HUDEP-2 (cell line): ENCODE measurements around the gene SEMA5B.
A peak's percentile ranks its signal among the peaks of the same experiment; 100 is the strongest.

Source experiments
- DNase-seq, 76 experiments: peaks; one replicate each; lab custom pipeline; 2025; ENCODE audit not compliant: unreplicated experiment in 76 of 76; lab: John Stamatoyannopoulos, UW

SEMA5B gene

DNA sequence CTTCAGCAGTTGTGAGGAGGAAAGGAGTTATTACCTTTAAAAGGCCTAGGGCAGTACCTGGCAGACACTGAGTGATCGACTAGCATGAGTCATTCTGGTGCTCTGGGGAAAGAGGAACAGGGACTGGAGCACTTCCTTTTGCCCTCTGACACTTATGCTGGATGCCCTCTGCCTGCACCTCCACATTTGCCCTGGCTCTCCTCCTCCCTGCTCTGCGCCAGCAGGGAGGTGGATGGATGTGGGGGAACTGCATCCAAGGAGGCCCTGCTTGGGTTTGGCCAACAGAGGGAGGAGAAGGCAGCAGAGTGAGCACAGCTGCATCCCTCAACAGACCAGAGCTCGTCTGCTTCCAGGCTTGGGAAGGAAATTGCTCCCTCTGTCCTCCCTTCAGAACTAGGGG lies 75.0 kb downstream of the SEMA5B start:
- no peak for DNase-seq

GRCh38 chr3:122948408-122948807 lies 79.2 kb downstream of the SEMA5B start:
- DNase-seq: no peak

- no peak for DNase-seq
These were observed 79.8 kb downstream of the SEMA5B start for GRCh38 chr3:122947738-122948137.

GRCh38 chr3:122947196-122947595 lies 80.4 kb downstream of the SEMA5B start:
- DNase-seq: no peak

- DNase-seq: no peak
These were observed 81.4 kb downstream of the SEMA5B start for GRCh38 chr3:122946185-122946584.

GRCh38 chr3:122945230-122945629 lies 82.3 kb downstream of the SEMA5B start:
- DNase-seq: no peak

DNA sequence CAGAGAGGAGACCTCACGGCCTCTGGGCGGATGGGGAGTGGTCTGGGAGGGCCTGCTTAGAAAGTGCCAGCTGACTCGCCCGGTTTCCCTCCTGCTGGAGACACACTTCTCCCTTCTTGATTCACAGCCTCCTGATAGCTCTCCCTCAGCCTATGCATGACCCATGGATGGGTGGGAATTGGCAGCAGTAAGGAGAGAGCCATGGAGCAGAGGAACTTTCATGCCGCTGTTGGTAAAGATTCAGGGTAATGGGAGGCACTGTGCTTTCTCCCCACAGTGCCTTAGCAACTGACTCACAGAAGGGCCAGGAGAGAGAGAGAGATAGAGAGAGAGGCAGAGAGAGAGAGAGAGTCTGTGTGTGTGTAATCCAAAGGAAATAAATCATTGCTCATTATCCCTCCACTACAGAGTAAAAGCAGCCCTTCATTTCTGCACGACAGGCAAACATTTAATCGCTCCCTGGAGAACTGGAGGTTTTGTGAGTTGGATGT lies 82.8 kb downstream of the SEMA5B start:
- no peak for DNase-seq

GRCh38 chr3:122943828-122944190 lies 83.8 kb downstream of the SEMA5B start:
- DNase-seq: no peak

GRCh38 chr3:122942937-122943827 lies 84.4 kb downstream of the SEMA5B start:
- DNase-seq: peak in 39 of 76 experiments; percentile 3 to 52 (median 26)

GRCh38 chr3:122942239-122942638 lies 85.3 kb downstream of the SEMA5B start:
- DNase-seq: no peak

DNA sequence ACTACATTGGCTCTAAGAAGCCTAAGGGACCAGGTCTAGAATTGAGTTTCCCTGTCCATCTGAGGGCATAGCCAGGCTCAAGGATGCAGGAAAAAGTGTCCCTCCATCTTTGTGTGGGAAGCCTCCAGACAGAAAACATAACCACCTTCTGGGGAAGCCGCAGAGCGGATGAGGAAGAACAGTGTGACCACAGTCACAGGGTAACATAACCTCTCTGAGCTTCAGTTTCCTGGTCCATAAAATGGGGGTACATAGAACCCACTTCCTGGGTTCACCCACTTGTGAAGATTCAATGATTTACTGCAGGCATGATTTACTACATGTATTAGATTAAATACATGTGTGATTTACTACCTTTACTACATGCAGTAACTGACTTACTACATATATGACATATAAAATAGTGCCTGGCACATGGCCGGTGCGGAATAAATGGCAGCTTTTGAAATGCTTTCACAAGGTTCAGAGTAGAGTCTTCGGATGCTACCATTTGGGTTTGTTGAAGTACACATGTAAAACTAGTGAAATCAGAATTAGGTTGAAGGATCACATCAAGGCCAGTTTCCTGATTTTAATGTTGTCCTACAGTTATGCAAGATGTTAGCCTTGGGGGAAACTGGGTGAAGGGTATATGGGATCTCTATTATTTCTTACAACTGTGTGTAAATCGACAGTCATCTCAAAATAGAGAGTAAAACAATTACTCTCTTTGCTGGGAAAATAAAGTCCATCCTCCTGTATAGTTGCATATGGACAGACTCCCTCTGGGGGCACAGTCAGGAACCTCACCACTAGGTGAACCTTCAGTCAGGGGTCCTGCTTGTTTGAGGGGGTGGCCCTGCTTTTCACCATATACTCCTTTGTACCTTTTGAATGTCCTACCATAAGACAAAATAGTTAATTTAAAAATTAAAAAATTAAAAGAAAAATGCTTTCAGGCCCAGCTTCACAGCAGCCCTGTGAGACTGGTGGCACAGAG lies 86.0 kb downstream of the SEMA5B start:
- no peak for DNase-seq

DNA sequence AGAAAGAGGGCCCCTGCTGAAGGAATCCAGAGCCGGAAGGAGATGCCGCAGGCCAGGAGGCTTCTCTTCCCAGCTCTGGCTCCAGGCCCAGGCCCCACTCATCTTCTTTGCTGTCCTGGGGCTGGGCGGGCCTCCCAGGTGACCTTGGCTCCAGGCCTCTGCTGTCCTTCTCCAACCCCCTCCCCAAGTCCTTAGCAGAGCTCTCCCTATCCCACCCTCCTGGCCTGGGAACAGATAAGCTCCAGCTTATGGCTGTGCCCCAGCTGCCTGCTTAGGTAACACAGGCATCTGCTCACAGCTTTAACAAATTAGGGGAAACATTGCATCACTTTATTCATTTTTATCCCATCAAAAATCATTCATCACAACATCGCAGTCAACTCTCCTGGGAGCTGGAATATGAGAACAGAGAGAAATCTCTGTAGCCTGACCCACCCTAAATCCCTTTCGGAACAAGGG lies 86.9 kb downstream of the SEMA5B start:
- no peak for DNase-seq

- DNase-seq: peak in 1 of 76 experiments; percentile 7
These were observed 88.7 kb downstream of the SEMA5B start for GRCh38 chr3:122938783-122939425.

- no peak for DNase-seq
These were observed 89.8 kb downstream of the SEMA5B start for GRCh38 chr3:122937745-122938144.

DNA sequence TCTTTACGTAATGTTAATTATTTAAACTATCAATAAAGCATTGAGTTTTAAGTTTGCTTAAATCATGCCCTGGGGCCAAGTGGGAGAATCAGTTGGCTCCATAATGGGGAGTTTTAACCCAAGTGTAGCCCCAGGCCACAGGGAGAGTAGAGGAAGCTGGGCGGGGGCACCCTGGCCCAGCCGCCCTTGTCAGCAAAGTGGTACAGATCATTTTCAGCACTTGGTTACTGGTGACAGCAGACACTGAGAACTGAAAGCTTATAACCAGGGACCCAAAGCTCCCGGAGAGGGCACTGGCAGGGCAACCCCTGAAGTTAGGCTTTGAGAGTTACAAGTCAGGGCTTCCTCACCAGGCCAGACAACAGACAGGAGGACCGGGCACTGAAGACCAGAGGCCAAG lies 90.6 kb downstream of the SEMA5B start:
- DNase-seq: no peak

DNA sequence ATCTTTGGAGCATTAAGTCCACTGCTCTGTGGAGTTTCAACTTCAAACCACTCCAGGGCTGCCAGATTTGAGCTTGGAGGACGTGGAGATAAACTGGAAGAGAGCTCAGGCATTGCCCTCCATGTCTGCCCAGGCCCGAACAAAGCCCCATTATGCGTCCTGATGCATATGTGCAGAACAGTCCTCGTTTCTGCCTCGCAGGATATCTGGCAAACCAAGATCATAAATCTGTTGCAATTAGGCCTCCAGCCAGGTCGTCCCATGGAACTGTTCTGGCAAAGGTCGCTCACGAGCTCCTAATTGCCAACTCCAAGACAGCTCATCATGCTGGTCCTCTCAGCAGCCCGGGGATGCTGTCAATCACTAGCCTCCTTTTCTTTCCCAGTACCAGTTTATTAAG lies 91.2 kb downstream of the SEMA5B start:
- no peak for DNase-seq

DNA sequence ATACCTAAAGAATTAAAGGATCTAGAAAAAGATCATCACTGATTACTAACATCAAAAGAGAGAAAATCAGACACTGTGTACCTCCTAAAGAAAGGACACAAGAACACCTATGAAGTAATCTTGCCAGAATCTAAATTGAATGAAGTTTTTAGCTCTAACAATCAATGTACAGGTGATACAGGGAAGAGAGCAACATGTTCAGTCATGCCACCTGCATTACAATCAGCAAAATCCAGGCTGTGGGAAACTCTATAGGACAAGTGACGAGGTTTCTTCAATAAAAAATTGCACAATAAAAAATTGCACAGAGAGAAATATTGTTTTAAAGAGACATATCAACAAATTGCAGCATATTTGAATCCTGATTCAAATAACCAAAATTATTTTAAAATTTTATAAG lies 93.3 kb downstream of the SEMA5B start:
- no peak for DNase-seq

DNA sequence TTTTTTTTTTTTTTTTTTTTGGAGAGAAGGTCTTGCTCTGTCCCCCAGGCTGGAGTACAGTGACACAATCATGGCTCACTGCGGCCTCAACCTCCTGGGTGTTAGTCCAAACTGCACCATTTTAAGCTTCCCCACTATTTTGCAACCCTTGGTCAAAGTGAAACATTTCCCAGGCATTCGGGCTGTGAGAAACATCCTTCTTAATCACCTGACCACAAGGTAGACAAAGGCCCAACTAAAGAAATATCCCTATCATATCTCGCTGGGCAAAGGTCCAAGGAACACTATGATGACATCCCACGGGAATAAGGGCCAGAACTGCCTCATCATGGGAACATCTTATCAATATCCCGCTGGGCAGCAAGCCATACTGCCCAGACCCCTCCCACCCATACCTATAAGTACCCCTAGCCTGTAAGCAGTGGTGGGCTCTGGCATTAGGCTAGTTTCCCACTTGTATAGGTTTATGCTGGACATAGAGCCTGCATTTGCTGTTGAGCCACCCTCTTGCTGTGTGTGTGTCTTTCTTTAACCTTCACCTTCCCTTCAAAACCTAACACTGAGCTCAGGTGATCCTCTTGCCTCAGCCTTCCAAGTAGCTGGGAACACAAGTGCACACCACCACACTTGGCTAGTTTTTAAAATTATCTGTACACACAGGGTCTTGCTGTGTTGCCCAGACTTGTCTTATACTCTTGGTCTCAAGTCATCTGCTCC lies 95.2 kb downstream of the SEMA5B start:
- no peak for DNase-seq

DNA sequence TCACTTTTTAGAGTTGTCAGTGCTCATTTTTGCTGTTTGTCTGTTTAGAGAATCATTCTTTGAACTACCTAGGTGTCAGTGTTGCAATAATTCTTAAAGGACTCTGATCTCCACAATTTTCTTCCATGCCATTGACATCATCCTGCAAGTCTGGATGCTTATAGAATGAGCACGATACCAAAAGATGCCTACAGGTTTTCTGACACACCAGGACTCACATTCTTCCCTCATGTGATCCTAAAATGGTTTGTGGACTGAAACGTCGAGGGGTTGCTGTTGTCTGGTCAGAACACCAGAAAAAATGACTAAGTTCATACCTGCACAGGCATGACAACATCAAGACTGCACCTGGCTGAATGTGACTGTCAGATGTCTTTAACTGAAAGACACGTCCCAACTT lies 95.9 kb downstream of the SEMA5B start:
- no peak for DNase-seq
